HepG2 (cell line): ENCODE data around the gene MYLK2. TPM values are rescaled to one million over a fixed set of nuclear protein-coding genes. Genes with fewer than 3 reads are reported as not detected.

ENCODE experiments used
- CC2D1A ChIP-seq: sonication (generic); formaldehyde crosslinking; IDR thresholded peaks from 2 replicates; pipeline ENCODE4 v1.8.1; 2023; ENCODE audit warnings: mild to moderate bottlenecking, missing genetic modification reagents
- CHCHD3 ChIP-seq: sonication (generic); formaldehyde crosslinking; IDR thresholded peaks from 2 replicates; pipeline ENCODE4 v1.8.0; 2022; ENCODE audit warnings: mild to moderate bottlenecking, missing genetic modification reagents, moderate library complexity
- JUNB ChIP-seq: sonication (generic); formaldehyde crosslinking; IDR thresholded peaks from 2 replicates; pipeline ENCODE4 v1.8.0; 2022; ENCODE audit warnings: missing genetic modification reagents, mild to moderate bottlenecking, borderline replicate concordance
- NFATC3 ChIP-seq: sonication (generic); formaldehyde crosslinking; IDR thresholded peaks from 2 replicates; pipeline ENCODE4 v1.5.1; 2020; ENCODE audit warnings: mild to moderate bottlenecking, missing genetic modification reagents
- PCBP1 ChIP-seq: fragments of 200-400 bp; formaldehyde crosslinking; IDR thresholded peaks from 2 replicates; pipeline ENCODE4 v1.6.1; 2017; ENCODE audit warnings: mild to moderate bottlenecking, low read depth, low read length, borderline replicate concordance
- PPARG ChIP-seq: conservative IDR thresholded peaks from 2 replicates; pipeline ENCODE4 v1.6.1; 2016; ENCODE audit warnings: missing biosample characterization, missing genetic modification reagents
- REXO4 ChIP-seq: sonication (generic); formaldehyde crosslinking; IDR thresholded peaks from 2 replicates; pipeline ENCODE4 v1.8.0; 2022; ENCODE audit warnings: missing genetic modification reagents, mild to moderate bottlenecking, borderline replicate concordance
- SETDB1 ChIP-seq: sonication (generic); formaldehyde crosslinking; IDR thresholded peaks from 2 replicates; pipeline ENCODE4 v1.5.1; 2020; ENCODE audit warnings: missing genetic modification reagents, mild to moderate bottlenecking, borderline replicate concordance
- SMAD9 ChIP-seq: sonication (generic); formaldehyde crosslinking; IDR thresholded peaks from 2 replicates; pipeline ENCODE4 v1.5.1; 2020; ENCODE audit warnings: mild to moderate bottlenecking, missing genetic modification reagents
- SP140L ChIP-seq: sonication (generic); formaldehyde crosslinking; IDR thresholded peaks from 2 replicates; pipeline ENCODE4 v1.4.0; 2020; ENCODE audit warnings: missing genetic modification reagents, borderline replicate concordance
- SP4 ChIP-seq: sonication (generic); formaldehyde crosslinking; IDR thresholded peaks from 2 replicates; pipeline ENCODE4 v1.8.1; 2023; ENCODE audit warnings: mild to moderate bottlenecking, missing genetic modification reagents
- SSRP1 ChIP-seq: IDR thresholded peaks from 2 replicates; pipeline ENCODE4 v1.6.1; 2016; ENCODE audit warnings: control low read depth
- ZFX ChIP-seq: sonication (generic); formaldehyde crosslinking; IDR thresholded peaks from 2 replicates; pipeline ENCODE4 v1.4.0; 2020; ENCODE audit warnings: mild to moderate bottlenecking, low read depth, missing genetic modification reagents, moderate library complexity
- ZFY ChIP-seq: sonication (generic); formaldehyde crosslinking; IDR thresholded peaks from 2 replicates; pipeline ENCODE4 v1.4.0; 2020; ENCODE audit warnings: missing genetic modification reagents
- ZNF556 ChIP-seq: sonication (generic); formaldehyde crosslinking; IDR thresholded peaks from 2 replicates; pipeline ENCODE4 v1.4.0; 2020; ENCODE audit warnings: mild to moderate bottlenecking, missing genetic modification reagents, borderline replicate concordance
- polyA plus RNA-seq, 8 experiments: library from polyadenylated mRNA; depleted of rRNA in 3 of 8; stranded (reverse) in 7 of 8; unstranded in 1 of 8; fragments of >200 nt; fragmentation: Illumina TruSeq in 4 of 8; extraction: Trizol in 4 of 8; gene quantifications; 2 replicates each; pipeline versions ENCODE4 v1.2.1 to v1.2.3, GENCODE V29; 2011 to 2016; ENCODE audit warnings: low read depth in 4 of 8, missing spikeins in 1 of 8, mixed read lengths in 1 of 8; ENCODE audit not compliant: insufficient read depth in 1 of 8
- total RNA-seq, 5 experiments: library from RNA; depleted of rRNA; stranded (reverse); fragments of >200 nt; fragmentation: Illumina TruSeq; extraction: Trizol; gene quantifications; 2 replicates each; pipeline ENCODE4 v1.2.3, GENCODE V29; 2016; ENCODE audit warnings: low read depth in 1 of 5
- TF ChIP-seq, protein P1 (sequence below): sonication (generic); formaldehyde crosslinking; IDR thresholded peaks from 2 replicates; pipeline ENCODE4 v1.4.0; 2020; ENCODE audit warnings: mild to moderate bottlenecking, low read depth, missing genetic modification reagents
- TF ChIP-seq, protein P2 (sequence below): sonication (generic); formaldehyde crosslinking; IDR thresholded peaks from 2 replicates; pipeline ENCODE4 v1.8.1; 2023; ENCODE audit warnings: missing genetic modification reagents, inconsistent platforms, borderline replicate concordance
- TF ChIP-seq, protein P3 (sequence below): sonication (generic); formaldehyde crosslinking; IDR thresholded peaks from 2 replicates; pipeline ENCODE4 v1.5.1; 2020; ENCODE audit warnings: mild to moderate bottlenecking, missing genetic modification reagents, borderline replicate concordance
- TF ChIP-seq, protein P4 (sequence below): sonication (generic); formaldehyde crosslinking; IDR thresholded peaks from 2 replicates; pipeline ENCODE4 v1.4.0; 2020; ENCODE audit warnings: missing genetic modification reagents

Gene MYLK2
- total and polyA plus RNA-seq, 2 of the 13 experiments (the other 11 are each of a cell fraction or from before 2014, with no cell fraction given): 0.27 TPM; not detected in 1

DNA sequence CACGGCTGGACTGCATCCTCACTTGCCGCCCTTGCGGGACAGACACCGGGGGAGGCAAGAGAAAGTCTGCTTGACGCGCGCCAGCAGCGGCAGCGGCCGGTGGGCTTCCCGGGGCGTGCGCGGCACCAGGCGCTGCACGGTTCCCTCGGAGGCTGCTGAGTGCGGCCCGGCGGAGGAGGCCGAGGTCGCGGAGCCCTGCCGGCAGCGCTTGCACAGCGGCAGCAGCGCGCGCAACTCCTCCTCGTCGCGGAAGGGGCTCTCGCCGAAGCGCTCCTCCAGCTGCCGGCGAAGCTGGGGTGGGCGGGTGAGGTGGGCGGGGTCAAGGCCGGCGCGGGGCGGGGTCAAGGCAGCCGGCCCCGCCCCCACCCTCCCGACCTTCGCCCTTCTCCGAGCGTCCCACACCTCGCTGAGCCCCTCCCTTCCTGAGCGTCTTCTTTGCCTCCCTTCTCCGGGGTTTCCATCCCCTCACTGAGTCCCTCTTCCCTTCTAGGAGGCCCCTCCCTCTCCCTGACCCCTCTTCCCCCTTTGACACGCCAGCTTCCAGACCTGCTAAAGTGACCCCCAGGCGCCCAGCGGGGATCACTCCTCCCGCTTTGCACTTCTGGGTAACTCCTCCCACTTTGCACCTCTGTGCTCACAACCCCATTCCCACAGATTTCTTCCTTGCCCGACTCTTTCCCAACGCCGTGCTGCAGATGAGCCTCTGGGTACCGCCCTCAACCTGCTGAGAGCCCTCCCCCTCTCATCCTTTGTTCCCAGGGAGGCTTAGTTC lies 42.4 kb downstream of the MYLK2 start (continued):
- TF ChIP-seq, protein P1, sequence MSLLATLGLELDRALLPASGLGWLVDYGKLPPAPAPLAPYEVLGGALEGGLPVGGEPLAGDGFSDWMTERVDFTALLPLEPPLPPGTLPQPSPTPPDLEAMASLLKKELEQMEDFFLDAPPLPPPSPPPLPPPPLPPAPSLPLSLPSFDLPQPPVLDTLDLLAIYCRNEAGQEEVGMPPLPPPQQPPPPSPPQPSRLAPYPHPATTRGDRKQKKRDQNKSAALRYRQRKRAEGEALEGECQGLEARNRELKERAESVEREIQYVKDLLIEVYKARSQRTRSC: no peak
- TF ChIP-seq SETDB1: no peak
- no peak for TF ChIP-seq CHCHD3 (CRISPR knock-in tag)
- TF ChIP-seq JUNB: no peak
- no peak for TF ChIP-seq PCBP1
- TF ChIP-seq PPARG (CRISPR knock-in tag): no peak
- TF ChIP-seq, protein P2, sequence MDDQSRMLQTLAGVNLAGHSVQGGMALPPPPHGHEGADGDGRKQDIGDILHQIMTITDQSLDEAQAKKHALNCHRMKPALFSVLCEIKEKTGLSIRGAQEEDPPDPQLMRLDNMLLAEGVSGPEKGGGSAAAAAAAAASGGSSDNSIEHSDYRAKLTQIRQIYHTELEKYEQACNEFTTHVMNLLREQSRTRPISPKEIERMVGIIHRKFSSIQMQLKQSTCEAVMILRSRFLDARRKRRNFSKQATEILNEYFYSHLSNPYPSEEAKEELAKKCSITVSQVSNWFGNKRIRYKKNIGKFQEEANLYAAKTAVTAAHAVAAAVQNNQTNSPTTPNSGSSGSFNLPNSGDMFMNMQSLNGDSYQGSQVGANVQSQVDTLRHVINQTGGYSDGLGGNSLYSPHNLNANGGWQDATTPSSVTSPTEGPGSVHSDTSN (CRISPR knock-in tag): no peak
- no peak for TF ChIP-seq SP140L (CRISPR knock-in tag)
- TF ChIP-seq ZFX (CRISPR knock-in tag): peak; percentile 64
- TF ChIP-seq ZFY (CRISPR knock-in tag): peak; percentile 58; the same call in 1 of the 2 replicates
- TF ChIP-seq ZNF556 (CRISPR knock-in tag): peak; percentile 79; the same call in 1 of the 2 replicates
- no peak for TF ChIP-seq CC2D1A
- TF ChIP-seq SSRP1: no peak
- TF ChIP-seq, protein P3, sequence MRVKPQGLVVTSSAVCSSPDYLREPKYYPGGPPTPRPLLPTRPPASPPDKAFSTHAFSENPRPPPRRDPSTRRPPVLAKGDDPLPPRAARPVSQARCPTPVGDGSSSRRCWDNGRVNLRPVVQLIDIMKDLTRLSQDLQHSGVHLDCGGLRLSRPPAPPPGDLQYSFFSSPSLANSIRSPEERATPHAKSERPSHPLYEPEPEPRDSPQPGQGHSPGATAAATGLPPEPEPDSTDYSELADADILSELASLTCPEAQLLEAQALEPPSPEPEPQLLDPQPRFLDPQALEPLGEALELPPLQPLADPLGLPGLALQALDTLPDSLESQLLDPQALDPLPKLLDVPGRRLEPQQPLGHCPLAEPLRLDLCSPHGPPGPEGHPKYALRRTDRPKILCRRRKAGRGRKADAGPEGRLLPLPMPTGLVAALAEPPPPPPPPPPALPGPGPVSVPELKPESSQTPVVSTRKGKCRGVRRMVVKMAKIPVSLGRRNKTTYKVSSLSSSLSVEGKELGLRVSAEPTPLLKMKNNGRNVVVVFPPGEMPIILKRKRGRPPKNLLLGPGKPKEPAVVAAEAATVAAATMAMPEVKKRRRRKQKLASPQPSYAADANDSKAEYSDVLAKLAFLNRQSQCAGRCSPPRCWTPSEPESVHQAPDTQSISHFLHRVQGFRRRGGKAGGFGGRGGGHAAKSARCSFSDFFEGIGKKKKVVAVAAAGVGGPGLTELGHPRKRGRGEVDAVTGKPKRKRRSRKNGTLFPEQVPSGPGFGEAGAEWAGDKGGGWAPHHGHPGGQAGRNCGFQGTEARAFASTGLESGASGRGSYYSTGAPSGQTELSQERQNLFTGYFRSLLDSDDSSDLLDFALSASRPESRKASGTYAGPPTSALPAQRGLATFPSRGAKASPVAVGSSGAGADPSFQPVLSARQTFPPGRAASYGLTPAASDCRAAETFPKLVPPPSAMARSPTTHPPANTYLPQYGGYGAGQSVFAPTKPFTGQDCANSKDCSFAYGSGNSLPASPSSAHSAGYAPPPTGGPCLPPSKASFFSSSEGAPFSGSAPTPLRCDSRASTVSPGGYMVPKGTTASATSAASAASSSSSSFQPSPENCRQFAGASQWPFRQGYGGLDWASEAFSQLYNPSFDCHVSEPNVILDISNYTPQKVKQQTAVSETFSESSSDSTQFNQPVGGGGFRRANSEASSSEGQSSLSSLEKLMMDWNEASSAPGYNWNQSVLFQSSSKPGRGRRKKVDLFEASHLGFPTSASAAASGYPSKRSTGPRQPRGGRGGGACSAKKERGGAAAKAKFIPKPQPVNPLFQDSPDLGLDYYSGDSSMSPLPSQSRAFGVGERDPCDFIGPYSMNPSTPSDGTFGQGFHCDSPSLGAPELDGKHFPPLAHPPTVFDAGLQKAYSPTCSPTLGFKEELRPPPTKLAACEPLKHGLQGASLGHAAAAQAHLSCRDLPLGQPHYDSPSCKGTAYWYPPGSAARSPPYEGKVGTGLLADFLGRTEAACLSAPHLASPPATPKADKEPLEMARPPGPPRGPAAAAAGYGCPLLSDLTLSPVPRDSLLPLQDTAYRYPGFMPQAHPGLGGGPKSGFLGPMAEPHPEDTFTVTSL (CRISPR knock-in tag): no peak
- TF ChIP-seq REXO4 (CRISPR knock-in tag): no peak
- peak; percentile 86 for TF ChIP-seq SP4 (CRISPR knock-in tag)
- no peak for TF ChIP-seq SMAD9 (CRISPR knock-in tag)
- TF ChIP-seq NFATC3 (CRISPR knock-in tag): no peak
- TF ChIP-seq, protein P4, sequence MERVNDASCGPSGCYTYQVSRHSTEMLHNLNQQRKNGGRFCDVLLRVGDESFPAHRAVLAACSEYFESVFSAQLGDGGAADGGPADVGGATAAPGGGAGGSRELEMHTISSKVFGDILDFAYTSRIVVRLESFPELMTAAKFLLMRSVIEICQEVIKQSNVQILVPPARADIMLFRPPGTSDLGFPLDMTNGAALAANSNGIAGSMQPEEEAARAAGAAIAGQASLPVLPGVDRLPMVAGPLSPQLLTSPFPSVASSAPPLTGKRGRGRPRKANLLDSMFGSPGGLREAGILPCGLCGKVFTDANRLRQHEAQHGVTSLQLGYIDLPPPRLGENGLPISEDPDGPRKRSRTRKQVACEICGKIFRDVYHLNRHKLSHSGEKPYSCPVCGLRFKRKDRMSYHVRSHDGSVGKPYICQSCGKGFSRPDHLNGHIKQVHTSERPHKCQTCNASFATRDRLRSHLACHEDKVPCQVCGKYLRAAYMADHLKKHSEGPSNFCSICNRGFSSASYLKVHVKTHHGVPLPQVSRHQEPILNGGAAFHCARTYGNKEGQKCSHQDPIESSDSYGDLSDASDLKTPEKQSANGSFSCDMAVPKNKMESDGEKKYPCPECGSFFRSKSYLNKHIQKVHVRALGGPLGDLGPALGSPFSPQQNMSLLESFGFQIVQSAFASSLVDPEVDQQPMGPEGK (CRISPR knock-in tag): 0 out of 2 replicates have a peak, but pooled peaks have one; percentile 72
